Measurements from ENCODE around the gene NBEA.

Gene NBEA

GRCh38 chr13:35292329-35292728 lies 350.3 kb downstream of the NBEA start:
- DNase-seq, result no peak

- no peak for DNase-seq
Measured at GRCh38 chr13:35293579-35294226, 351.6 kb downstream of the NBEA start.

- peak; percentile 83 for DNase-seq
Measured at GRCh38 chr13:35309706-35310105, 367.6 kb downstream of the NBEA start.

GRCh38 chr13:35332134-35332533 lies 390.1 kb downstream of the NBEA start:
- no peak for DNase-seq

- no peak for DNase-seq
Measured at GRCh38 chr13:35333157-35333556, 391.1 kb downstream of the NBEA start.

GRCh38 chr13:35342440-35342839 lies 400.4 kb downstream of the NBEA start:
- no peak for DNase-seq

GRCh38 chr13:35343417-35343816 lies 401.3 kb downstream of the NBEA start:
- no peak for DNase-seq

- no peak for DNase-seq
Measured at GRCh38 chr13:35345992-35346391, 403.9 kb downstream of the NBEA start.

GRCh38 chr13:35346494-35346893 lies 404.4 kb downstream of the NBEA start:
- DNase-seq, result no peak

- no peak for DNase-seq
Measured at GRCh38 chr13:35347679-35348205, 405.7 kb downstream of the NBEA start.

- DNase-seq, result no peak
Measured at GRCh38 chr13:35349052-35349451, 407.0 kb downstream of the NBEA start.

- no peak for DNase-seq
Measured at GRCh38 chr13:35349673-35350278, 407.7 kb downstream of the NBEA start.

GRCh38 chr13:35354285-35354684 lies 412.2 kb downstream of the NBEA start:
- no peak for DNase-seq

- DNase-seq, result no peak
Measured at GRCh38 chr13:35354882-35355281, 412.8 kb downstream of the NBEA start.

- no peak for DNase-seq
Measured at GRCh38 chr13:35356572-35356971, 414.5 kb downstream of the NBEA start.

GRCh38 chr13:35365883-35366282 lies 423.8 kb downstream of the NBEA start:
- no peak for DNase-seq

- DNase-seq, result no peak
Measured at GRCh38 chr13:35367586-35367985, 425.5 kb downstream of the NBEA start.

GRCh38 chr13:35378939-35379338 lies 436.9 kb downstream of the NBEA start:
- no peak for DNase-seq

GRCh38 chr13:35379663-35380062 lies 437.6 kb downstream of the NBEA start:
- no peak for DNase-seq

GRCh38 chr13:35387682-35388250 lies 445.7 kb downstream of the NBEA start:
- DNase-seq, result no peak

GRCh38 chr13:35388441-35389355 lies 446.6 kb downstream of the NBEA start:
- no peak for DNase-seq

GRCh38 chr13:35389535-35389934 lies 447.5 kb downstream of the NBEA start:
- no peak for DNase-seq

GRCh38 chr13:35392768-35393167 lies 450.7 kb downstream of the NBEA start:
- DNase-seq, result no peak
